NCI-H1694 (cell line): ENCODE data around the gene SLC25A25.
"Not testable (repeated sequence)": the region's sequence is repeated elsewhere in the genome, so short reads cannot be mapped to it uniquely, and the experiment has no call there.

ENCODE experiments used
- DNase-seq: peaks from one replicate; lab custom pipeline; 2025; lab: John Stamatoyannopoulos, UW

The SLC25A25 gene

DNA sequence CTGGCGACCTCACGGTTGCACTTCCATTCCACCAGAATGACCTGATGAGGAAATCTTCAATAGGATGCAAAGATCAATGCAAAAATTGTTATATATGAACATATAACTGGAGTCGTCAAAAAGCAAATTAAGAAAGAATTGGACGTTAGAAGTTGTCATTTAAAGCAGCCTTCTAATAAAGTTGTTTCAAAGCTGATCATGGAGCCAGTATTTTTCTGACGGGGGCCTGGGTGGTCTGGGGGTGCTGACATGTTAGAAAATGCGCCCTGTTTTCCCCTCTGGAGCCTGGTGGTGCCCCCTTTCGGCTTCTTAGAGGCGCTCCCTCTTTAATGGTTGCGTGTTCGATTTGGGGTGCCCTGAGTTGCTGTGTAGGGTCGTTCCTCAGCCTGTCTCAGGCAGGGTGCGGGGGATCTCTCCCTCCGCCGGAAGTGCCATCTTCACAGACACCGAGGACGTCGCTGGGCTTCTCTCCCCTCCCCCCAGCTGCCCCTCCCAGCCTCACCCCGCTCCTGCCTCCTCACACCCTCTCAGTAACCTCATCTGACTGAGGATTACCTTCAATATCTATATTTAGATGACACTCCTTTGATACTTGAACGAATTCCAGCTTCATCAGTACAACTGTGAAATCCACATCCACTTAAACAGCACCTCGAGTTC lies 41.1 kb downstream of the SLC25A25 start:
- no peak for DNase-seq

DNA sequence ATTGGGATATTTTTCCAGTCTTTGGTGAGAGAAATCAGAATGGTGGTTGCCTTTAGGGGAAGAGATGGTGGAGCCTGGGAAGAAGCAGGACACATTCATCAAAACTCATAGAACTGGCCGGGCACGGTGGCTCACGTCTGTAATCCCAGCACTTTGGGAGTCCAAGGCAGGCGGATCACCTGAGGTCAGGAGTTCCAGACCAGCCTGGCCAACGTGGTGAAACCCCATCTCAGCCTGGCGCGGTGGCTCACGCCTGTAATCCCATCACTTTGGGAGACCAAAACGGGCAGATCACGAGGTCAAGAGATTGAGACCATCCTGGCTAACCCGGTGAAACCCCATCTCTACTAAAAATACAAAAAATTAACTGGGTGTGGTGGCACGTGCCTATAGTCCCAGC lies 43.7 kb downstream of the SLC25A25 start:
- not testable (repeated sequence) for DNase-seq

- no peak for DNase-seq
These were observed 45.7 kb downstream of the SLC25A25 start for GRCh38 chr9:128113526-128114325.

DNA sequence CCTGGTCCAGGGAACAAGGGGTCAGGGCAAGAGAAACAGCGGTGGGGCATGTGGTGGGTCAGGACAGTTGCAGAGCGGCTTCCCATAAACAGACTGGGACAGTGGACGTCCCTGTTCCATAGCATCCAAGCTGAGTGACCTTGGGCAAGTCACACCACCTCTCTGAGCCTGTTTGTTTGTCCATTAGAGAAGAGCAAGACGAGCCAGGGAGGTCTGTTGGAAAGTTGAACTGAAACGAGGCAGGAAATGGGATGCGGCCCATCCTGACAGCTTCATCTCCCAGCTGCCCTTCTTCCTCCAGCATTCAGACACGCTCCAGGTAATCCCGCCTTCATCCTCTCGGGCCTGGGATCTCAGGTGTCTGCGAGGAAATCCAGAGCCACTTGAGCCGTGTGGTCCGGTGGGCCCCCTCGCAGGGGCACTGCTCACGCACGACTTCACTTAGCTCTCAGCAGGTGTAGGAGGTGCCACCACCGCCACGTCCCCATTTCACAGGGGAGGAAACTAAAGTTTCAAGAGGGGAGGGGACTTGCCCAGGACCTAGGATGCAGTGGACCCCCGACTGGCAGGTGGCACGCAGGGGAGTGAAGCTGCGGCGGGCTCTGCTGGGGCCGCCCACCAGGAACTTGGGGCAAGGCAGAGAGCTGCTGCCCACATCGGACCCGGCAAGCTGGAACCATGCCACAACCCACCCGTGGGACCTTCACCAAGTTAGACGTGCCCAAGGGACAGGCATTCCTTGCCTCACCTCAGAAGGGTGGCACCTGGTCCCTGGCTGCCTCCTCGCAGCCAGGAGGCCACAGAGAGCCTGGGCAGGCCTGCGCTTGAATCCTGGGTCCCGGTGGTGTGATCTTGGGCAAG lies 46.5 kb downstream of the SLC25A25 start:
- no peak for DNase-seq

- no peak for DNase-seq
These were observed 47.4 kb downstream of the SLC25A25 start for GRCh38 chr9:128115187-128116103.

GRCh38 chr9:128116104-128117083 lies 48.4 kb downstream of the SLC25A25 start:
- DNase-seq = no peak

GRCh38 chr9:128117613-128118471 lies 49.8 kb downstream of the SLC25A25 start:
- DNase-seq = peak; percentile 83

DNA sequence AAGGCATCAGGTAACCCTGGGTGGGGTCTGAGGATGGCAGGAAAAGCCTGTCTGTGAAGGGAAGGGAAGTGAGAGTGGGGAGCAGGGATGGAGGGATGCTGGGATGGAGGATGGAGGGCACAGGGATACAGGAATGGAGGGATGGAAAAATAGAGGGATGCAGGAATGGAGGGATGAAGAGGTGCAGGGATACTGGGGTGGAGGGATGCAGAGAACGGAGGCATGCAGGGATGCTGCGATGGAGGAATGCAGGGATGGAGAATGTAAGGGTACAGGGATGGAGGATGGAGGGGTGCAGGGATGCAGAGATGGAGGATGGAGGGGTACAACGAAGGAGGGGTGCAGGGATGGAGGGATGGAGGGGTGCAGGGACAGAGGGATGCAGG lies 50.4 kb downstream of the SLC25A25 start:
- no peak for DNase-seq

GRCh38 chr9:128118971-128119665 lies 51.1 kb downstream of the SLC25A25 start:
- DNase-seq = peak; percentile 9

- DNase-seq = no peak
These were observed 52.2 kb downstream of the SLC25A25 start for GRCh38 chr9:128120061-128120740.

DNA sequence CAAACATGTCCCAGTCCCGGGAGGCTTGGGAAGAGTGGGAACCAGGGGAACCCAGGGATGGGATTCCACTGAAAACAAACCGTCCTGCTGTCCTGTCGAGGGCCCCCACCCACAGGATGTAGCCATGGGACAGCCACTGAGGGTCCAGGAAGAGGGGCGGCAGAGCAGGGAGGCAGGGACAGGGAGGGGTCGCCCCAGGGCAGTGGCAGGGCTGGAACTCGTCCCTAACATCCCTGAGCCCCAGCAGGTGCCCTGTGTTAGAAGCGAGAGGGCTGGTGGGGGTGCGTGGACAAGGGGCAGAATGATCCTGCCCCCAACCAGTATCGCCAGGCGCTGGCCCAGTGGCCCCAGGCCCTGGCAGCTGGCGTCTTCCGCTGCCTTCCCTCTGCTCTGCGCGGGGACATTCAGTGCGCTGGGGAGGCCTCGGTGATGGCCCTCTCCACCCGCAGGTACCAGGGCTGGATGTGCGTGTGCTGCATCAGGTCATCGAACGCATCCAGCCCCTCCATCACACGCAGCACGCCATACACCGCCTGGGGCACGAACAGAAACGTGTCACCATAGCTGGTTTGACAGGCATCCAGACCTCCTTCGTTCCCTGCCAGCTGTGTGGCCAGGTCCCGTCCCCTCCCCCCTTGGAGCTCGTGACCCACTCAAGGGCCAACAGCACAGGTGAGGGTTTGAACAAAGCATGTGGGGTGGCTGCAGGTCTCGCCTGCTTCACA lies 52.9 kb downstream of the SLC25A25 start:
- DNase-seq = no peak

DNA sequence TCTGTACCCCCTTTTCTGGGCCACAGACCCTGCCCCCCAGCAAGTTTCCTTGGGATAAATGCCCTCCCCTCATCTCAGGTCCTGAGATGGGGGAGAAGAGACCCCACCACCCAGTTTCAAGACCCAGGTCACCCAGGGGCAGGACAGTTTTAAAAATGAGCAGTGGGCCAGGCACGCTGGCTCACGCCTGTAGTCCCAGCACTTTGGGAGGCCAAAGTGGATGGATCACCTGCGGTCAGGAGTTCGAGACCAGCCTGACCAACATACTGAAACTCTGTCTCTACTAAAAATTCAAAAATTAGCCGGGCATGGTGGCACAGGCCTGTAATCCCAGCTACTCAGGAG lies 53.4 kb downstream of the SLC25A25 start:
- no peak for DNase-seq

DNA sequence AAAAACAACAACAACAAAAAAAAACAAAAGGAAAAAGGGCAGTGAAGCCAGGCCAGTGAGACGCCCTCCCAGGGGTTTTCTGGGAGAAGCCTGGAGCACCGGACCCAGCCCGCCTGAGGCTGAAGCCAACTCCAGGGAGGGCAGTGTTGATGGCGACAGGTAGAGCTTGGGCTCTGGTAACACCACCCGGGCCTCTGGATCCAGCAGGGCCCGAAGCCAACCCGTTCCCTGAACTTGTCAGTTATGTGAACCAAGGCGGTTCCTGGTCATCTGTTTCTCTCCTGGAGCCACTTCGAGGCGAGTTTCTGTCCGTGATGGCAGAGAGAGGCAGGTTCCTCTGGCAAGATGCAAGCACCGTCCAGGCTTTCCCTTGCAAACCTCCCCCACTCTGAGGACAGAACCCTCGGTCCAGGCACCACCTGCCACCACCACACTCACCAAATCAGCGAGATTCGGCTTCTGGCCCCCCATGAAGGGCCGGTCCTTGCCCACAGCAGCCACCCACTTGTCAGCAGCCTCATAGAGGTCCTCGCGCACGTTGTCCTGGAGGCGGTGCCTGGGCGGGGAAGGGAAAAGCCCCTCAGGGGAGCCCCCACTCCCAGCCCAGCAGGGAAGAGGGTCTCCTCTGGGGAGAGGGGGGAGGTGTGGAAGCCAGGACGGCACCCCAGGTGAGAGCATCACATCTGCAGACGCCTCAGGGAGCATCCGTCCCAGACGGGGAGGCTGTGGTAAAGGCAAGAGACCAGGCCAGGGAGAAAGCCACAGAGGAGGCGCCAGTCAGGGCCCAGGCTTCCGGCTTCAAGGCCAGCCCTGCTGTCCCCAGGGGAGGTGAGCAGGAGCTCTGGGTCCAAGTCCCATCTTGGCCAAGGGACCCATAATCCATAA lies 54.1 kb downstream of the SLC25A25 start:
- DNase-seq = no peak

GRCh38 chr9:128122809-128123175 lies 54.8 kb downstream of the SLC25A25 start:
- DNase-seq = no peak

- DNase-seq = no peak
These were observed 55.5 kb downstream of the SLC25A25 start for GRCh38 chr9:128123451-128124080.

- no peak for DNase-seq
These were observed 56.4 kb downstream of the SLC25A25 start for GRCh38 chr9:128124451-128124850.
